ENCODE data around the gene DPP10.

The DPP10 gene

DNA sequence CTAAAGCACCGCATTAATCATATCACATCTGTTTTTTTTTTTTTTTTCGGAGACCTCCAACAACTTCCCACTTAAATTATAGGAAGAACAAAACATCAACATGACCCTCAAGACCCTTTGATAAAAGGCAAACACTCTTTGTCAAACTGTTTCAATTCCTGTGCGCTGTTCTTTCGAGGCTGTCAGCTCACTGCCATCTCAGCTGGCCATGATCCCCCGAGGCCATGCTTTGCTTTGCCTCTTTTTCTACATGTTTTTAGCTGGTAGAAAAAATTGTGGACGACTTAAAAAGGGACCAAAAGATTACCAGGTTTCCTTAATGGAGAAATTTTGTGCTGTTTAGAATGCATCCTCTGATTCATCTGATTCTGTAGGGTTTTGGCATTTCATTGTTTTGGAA, 138.2 kb downstream of the DPP10 start:
- DNase-seq (ENCODE audit: low read depth in 4 of 4, low spot score in 1 of 4) = no peak

DNA sequence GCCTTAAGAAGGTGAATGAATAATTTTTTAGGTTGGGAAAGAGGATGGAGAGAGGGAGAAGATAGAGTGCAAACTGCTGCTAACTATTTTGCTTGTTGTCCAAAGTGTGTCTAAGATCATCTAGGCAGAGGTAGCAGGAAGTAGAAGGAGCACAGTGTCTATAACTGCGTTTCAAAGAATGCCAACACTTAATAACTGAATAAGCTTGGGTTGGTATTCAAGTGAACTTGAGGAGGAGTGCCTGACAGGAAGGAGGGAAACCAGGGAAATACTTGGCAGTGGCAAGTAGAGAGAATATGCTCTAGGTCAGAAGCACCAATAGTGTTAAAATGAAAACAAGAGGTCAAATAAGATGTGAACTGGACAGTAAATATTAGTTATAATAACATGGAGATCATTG, 155.9 kb downstream of the DPP10 start:
- no peak for DNase-seq (ENCODE audit: low read depth in 4 of 4, low spot score in 1 of 4)

DNA sequence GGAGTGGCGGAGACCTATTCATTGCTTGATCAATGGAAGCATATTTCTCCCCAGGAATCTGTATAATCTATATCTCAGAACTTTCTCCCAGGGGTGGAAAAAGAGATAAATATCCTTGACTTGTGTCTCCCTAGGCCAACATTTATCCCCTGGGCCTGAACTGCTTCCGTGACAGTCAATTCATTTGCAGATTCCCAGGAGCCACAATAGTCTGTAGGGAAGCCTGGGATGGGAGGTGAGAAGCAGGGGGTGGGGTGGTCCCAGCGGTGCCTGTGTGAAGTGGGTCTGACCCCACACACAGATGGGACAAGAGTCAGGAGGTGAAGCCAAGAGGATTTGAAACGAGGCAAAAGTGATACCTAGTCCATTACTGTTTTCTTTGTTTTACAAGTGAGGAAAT, 166.8 kb downstream of the DPP10 start:
- no peak for DNase-seq (ENCODE audit: low read depth in 4 of 4, low spot score in 1 of 4)

DNA sequence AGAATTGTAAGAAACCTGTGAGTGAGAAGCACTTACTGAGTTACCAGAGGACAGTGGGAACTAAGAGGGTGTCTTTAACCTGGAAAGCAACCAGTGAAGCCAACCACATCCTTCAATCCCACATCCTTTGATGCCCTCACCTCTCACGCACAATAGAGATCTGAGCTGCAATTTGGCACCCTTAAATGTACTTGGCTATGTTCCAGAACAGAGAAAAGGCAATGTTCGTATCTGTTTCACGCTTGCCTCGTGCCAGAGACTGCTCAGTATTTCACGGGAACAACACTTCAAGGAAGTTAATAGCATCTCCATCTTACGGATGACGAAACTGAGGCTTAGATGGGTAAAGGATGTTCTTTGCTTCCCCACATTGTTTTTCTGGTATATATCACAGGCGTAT, 167.4 kb downstream of the DPP10 start:
- DNase-seq (ENCODE audit: low read depth in 4 of 4, low spot score in 1 of 4) = no peak

DNA sequence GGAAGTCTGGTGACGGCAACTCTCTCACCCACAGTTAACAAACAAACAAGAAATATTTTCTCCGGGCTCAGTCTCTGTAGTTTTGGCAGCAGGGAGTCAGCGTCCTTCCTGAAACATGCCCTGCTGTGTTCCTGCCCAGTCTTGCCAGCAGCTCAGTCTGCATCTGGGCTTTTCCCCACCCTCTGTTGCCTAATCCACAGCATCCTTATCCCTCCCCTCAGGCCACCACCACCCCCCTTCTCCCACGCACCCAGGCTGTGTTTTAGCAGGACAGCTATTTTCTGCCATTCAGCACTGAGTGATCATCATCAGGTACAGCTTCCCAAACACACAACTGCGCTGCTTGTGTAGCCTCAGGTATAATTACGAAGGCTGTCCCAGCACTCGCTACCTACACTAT, 168.2 kb downstream of the DPP10 start:
- DNase-seq (ENCODE audit: low read depth in 4 of 4, low spot score in 1 of 4) = no peak

DNA sequence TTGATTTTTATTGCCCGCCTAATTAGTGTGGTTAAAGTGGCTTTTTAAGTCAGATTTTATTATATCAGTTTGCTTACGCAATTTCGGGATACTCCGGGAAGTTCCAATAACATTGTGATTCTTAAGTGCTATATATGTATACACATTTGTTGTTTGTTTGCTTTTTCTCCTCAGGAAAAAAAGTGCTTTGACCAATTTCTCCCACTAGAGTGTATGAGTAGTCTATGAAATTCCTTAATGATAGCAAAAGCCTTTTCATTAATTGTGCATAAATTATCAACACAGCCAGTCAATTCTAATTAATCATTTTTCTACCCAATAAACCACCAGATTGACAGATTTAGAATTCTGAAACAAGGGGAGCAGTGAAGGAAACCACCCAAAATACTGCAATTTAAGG, 172.2 kb downstream of the DPP10 start:
- no peak for DNase-seq (ENCODE audit: low read depth in 4 of 4, low spot score in 1 of 4)

DNA sequence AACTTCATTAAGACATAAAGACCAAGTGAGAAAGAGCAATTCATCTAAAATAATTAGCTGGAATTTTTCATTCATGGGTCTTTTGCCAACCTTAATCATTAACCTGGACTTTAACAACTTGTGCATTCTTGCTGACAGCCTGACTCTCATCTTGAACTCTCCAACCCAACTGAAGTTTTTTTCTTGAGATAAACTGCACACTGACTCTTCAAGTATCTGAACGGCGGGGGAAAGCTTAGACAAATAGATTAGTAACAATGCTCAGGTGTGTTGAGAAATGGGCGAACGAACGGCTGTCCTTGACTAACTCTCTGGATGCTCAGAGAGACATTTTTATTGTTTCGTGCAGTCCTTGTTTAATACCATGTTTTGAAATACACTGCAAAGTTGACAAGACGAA, 186.0 kb downstream of the DPP10 start:
- DNase-seq (ENCODE audit: low read depth in 4 of 4, low spot score in 1 of 4) = no peak

DNA sequence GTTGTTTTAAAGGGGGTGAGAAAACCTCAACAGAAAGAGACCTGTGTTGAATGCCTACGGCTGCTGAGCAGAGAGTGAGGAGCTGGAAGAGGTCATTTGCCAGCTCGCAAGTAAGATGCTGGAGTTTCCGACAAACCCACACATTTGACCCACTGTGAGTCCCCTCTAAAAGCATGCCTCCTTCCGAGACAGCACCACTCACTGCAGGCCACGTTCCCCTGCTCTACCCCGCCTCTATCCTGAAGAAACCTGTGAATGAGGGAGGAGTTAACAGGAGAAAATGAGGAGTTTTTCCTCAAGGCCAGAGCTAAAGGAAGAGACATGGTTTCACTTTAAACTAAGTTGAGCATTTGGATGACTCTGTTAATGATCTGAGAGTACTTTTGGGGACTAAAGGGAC, 188.7 kb downstream of the DPP10 start:
- no peak for DNase-seq (ENCODE audit: low read depth in 4 of 4, low spot score in 1 of 4)

DNA sequence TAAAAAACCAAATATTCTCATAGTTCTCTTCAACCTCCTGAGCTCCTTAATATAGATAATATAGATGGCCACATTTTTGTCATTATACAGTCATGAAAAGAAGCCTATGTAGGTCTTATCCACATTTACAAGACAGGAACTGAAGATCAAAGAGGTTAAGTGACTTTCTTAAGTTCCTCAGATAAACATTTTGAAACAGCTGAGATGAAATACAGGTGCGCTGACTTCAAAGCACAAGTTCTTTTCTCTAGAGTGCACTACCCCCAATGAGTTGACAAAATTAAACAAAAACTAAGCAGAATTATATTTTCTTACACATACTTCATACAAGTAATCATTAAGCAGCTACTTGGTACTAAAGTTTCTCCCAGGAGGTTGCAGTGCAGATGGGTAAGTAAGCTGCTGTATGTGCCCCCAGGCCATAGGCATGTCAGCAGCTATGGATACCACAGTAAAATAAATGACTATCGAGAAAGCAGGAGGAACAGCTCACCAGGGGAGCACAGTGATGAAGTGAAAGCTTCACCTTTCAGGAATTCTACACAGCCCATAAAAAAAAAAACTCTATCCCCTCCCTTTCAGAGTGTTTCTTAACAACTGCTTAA, 199.8 kb downstream of the DPP10 start:
- no peak for DNase-seq (ENCODE audit: low read depth in 4 of 4, low spot score in 1 of 4)

DNA sequence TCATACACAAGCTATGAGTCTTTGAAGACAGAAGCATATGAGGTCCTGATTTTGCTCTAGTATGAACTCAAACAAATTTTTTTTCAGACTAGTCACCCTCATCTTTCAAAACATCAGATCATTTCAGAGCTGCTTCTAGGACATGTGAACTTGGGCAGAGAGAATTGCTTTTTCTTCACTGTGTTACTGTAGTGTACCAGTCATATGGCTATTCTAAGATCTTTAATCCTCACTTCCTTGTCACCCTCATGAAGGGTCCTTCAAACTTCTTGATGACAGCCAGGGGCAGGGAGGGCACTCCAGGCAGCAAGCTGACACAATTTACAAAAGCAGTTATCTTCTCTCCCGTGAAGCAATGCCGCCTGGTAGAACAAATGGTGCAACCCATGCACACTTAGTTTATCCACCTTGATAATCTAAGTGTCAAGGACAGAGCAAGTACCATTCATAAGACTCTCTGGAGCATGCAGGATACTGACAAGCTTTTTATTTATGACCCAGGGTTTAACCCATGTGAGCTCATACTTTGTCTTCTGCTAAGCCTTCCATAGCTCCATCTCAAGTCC, 200.6 kb downstream of the DPP10 start:
- DNase-seq (ENCODE audit: low read depth in 4 of 4, low spot score in 1 of 4) = no peak

DNA sequence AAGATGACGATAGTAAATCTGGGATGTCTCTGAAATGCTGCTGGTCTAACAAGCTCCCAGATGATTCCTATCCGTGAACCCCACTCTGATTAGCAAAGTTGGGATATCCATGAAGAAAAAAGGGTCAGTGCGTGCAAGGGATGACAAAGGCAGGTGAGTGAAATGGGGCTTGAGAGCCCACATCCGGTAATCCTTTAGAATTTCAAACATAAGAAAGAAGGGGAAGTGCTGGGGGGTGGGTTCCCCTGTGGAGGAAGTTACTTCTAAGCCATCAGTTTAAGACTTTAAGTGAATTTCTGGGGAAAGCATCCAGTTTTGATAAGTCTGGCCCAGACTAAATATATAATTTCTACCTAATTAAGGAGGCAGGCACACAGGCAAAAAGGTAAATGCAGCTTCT, 209.5 kb downstream of the DPP10 start:
- DNase-seq (ENCODE audit: low read depth in 4 of 4, low spot score in 1 of 4) = no peak

DNA sequence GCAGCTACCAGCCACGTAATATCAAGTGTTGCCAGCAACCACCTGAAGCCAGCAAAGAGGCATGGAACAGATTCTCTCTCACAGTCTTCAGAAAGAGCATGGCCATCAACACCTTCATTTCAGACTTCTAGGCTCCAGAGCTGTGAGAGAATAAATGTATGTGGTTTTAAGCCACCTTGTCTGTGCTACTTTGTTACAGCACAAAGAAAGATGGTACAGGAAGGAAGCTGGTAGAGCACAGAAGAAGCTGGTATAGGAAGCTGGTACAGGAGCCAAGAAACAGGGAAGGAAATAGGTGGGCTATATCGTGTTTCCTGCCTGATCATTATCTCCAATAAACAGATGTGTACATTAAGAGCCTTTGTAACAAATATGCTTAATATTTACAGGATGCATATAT, 217.4 kb downstream of the DPP10 start:
- DNase-seq (ENCODE audit: low read depth in 4 of 4, low spot score in 1 of 4) = no peak

DNA sequence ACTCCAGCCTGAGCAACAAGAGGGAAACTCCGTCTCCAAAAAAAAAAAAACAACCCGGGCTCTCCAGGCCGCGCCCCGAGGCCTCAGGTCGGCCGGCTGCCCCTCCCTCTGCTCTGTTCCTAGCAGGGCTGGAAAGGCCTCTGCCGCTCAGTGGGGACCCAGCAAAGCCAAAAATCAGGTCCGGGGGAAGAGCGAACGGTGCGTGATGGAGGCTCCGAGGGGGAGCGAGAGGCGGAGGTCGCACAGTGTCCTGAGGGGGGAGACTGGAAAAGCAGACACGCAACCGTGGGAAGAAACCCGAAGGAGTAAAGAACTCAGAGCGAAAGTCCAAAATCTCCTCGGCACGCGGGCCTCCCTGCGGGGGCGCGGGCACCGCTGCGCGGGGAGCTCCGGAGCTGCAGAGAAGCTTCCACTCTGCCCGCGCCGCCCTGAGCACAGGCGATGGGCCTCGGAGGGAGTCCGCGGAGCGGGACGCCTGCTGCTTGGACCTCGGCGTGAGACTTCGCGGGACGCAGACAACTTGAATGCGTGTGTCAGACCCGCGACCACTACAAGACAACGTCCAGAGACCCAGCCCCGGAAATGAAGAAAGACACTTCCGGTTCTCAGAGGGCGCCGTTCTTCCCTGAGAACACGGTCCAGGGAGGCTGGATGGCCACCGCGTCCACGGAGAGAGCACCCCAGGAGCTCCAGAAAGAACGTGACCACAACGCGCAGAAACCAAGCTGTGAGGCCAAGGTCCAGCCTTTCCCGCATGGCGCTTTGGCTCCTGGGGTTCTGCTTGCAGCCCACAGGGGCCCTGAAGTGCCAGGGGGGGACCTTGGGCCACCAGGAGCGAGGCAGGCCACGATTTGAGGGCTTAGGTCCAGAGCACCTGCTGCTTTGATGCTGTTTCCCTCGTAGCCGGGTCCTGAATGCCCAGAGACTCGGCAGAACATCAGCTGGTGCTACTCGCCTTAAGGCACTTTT, 219.8 kb downstream of the DPP10 start:
- no peak for DNase-seq (ENCODE audit: low read depth in 4 of 4, low spot score in 1 of 4)

DNA sequence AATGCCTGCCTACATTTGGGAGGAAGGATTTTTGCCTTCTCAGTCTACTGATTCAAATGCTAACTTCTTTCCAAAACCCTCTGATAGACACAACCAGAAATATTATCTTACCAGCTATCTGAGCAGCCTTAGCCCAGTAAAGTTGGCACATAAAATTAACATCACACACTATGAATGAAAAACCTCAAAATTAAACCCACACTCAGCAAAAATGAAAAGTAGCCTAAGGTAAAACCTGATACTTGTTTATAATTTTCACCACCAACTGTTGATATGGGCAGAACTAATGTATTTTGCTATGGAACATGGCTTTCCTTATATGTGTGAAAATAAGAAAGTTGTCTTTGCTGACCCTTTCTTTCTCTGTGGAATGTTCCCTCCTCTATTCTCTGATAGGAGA, 226.0 kb downstream of the DPP10 start:
- DNase-seq (ENCODE audit: low read depth in 4 of 4, low spot score in 1 of 4) = no peak

DNA sequence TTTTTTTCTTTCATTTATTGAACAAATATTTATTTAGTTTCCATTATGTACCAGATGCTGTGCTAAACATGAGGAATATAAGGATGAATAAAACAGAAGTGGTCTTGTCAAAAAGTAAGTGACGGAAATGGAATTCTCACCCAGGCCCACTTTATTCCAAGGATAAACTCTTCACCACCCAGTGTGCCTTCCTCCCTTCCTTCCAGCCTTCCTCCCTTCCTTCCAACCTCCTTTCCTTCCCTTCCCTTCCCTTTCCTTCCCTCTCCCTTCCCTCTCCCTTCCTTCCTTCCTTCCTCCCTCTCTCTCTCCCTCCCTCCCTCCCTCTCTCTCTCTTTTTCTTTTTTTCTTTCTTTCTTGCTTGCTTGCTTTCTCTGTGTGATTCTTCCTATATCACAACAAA, 240.8 kb downstream of the DPP10 start:
- DNase-seq (ENCODE audit: low read depth in 4 of 4, low spot score in 1 of 4) = no peak

DNA sequence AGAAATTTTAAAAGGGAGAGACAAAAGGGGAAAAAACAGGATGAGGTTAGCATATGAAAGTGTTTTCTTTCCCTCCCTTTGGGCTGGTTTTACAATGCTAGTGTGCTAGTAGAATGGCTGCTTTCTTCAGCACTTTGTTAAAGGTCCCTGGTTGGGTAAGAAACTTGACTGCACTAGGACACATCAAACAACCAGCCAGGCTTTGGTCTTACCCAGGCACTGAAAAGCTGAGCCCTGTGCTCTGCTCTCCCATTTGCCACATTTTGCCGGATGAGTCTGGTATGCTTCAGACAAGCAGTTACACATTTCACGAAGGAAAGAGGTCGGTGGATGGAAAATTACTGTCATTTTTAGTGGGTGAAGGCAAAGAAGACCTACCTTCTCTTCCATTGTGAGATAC, 242.0 kb downstream of the DPP10 start:
- DNase-seq (ENCODE audit: low read depth in 4 of 4, low spot score in 1 of 4) = no peak

DNA sequence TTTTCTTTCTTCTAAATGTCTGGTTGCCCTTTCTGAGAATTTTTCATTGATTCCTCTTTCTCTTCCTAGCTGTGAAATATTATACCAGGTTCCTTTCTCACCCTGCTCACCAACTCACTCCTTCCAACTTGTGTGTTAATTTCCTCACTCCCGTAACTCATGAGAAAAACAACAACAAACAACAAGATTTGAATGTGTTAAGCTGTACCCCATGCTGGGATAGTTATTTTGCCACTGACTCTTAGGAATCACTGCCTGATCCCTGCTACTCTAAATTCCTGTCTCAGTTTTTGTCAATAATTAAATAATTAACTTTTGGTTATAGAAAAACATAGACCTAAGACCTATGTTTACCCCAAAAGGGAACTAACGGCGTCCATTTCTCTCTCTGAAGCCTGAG, 242.7 kb downstream of the DPP10 start:
- no peak for DNase-seq (ENCODE audit: low read depth in 4 of 4, low spot score in 1 of 4)

DNA sequence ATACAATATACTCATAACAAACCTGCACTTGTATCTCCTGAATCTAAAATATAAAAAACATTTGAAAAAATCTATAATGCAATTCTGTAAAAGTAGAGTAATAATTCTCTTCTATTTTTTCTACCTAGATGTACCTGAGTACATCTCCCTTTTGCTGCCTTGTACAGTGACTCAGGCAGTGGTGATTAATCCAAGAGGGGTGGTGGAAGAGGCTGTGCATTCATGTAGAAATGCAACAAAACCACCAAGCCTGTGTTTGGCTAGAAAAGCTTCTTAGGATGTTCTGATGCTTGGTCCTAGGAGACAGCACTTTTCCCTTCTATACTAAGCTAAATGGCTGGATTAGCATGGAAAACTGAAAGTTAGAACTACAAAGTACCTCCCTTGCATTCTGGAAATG, 245.8 kb downstream of the DPP10 start:
- no peak for DNase-seq (ENCODE audit: low read depth in 4 of 4, low spot score in 1 of 4)

DNA sequence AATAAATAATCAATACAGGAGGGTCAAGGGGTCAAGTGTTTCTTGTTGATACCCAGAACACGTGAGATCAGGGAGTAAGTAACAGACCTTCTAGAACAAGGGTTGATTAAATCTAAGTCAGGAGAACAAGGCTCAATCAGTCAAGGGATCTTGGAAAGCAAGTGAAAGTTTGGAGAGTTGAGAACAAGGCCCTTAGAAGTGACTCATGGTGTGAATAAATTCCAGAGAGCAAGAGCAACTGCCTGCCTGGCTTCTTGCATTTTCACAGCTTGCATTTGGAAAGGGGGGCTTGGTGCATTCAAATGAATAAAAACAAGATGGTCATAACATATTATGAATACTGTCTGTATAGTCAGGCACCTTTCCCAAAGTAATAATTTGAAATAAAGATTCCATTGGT, 256.1 kb downstream of the DPP10 start:
- DNase-seq (ENCODE audit: low read depth in 4 of 4, low spot score in 1 of 4) = no peak

DNA sequence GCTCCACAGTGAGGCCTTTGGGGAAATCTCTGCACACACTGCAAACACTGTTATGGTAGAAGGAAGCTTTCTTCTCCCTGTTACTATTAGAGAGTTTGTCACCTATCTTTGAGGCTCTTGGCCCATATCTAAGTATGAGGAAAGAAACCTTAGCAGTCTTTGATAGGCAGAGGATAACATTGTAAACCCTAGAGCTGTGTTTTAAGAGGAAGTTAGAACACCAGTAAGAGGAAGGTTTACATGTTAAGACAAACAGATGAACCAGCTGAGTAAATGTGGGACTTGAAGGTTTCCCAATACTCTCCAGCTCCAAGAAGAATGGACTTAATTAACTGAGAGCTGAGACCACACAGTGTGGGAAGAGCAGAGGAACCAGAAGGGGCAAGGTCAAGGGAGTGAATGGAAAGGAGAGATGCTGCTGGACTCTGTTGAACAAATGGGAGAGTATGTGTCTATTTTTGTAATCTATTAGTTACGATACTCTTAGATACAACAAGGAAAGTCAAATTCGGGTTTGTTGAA, 257.0 kb downstream of the DPP10 start:
- no peak for DNase-seq (ENCODE audit: low read depth in 4 of 4, low spot score in 1 of 4)

DNA sequence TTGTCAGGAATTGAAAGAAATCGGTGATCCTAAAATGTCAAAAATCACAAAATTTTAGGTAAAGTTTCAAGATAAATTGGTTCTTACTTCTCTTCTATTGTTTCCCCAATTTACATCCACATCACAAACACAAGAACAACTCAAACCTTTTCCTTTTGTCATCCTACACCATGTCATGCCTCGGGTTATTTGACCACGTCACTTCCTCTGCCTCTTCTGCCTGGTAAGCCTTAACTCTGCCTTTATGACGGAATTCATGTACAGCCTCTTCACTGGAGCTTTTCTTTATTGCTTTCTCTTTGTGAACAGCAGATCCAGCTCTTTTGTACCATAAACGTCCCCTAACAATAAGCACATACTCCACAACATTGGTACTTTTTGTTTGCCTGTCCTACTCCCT, 258.0 kb downstream of the DPP10 start:
- no peak for DNase-seq (ENCODE audit: low read depth in 4 of 4, low spot score in 1 of 4)

Data from stimulated activated CD4-positive, alpha-beta T cell treated with anti-CD3 and anti-CD28 coated beads, Interleukin-1b, Interleukin-23, amount 100 ng/mL, for 24 hours (primary cell).